Inflammatory macrophage treated with lipopolysaccharide for 1 hour (primary cell): ENCODE measurements around the gene KBTBD13.
A peak's percentile ranks its signal among the peaks of the same experiment; 100 is the strongest.

Experiments used
- DNase-seq, 2 donors: peaks; one replicate each; pipeline ENCODE4 v3.0.0-alpha.2; 2020 to 2022

The KBTBD13 gene

GRCh38 chr15:65052956-65053355 is 23.6 kb upstream of the KBTBD13 start:
- DNase-seq, result no peak

GRCh38 chr15:65054333-65055200 is 22.0 kb upstream of the KBTBD13 start:
- DNase-seq, result peak; percentile 40 to 82

- DNase-seq, result no peak
Measured at GRCh38 chr15:65055201-65055870, 21.2 kb upstream of the KBTBD13 start.

- DNase-seq, result no peak
Measured at GRCh38 chr15:65056106-65056505, 20.4 kb upstream of the KBTBD13 start.

GRCh38 chr15:65056868-65057548 is 19.5 kb upstream of the KBTBD13 start:
- DNase-seq, result no peak

- no peak for DNase-seq
Measured at GRCh38 chr15:65057549-65057940, 19.0 kb upstream of the KBTBD13 start.

GRCh38 chr15:65058394-65059368 is 17.9 kb upstream of the KBTBD13 start:
- no peak for DNase-seq

GRCh38 chr15:65059369-65059750 is 17.2 kb upstream of the KBTBD13 start:
- DNase-seq, result no peak

- DNase-seq, result no peak
Measured at GRCh38 chr15:65059931-65060596, 16.5 kb upstream of the KBTBD13 start.

- DNase-seq, result no peak
Measured at GRCh38 chr15:65060641-65061397, 15.7 kb upstream of the KBTBD13 start.

- DNase-seq, result no peak
Measured at GRCh38 chr15:65062061-65062460, 14.5 kb upstream of the KBTBD13 start.

- no peak for DNase-seq
Measured at GRCh38 chr15:65062726-65063125, 13.8 kb upstream of the KBTBD13 start.

GRCh38 chr15:65066001-65066634 is 10.4 kb upstream of the KBTBD13 start:
- no peak for DNase-seq

GRCh38 chr15:65066635-65067316 is 9.8 kb upstream of the KBTBD13 start:
- no peak for DNase-seq

- no peak for DNase-seq
Measured at GRCh38 chr15:65067317-65067644, 9.3 kb upstream of the KBTBD13 start.

GRCh38 chr15:65067645-65068402 is 8.7 kb upstream of the KBTBD13 start, which contains the start of gene RASL12:
TSS of gene RASL12 (minus strand) at chr15:65067991. CDS start at chr15:65067835, 156 bp downstream.
- DNase-seq, result no peak

- no peak for DNase-seq
Measured at GRCh38 chr15:65068403-65068788, 8.2 kb upstream of the KBTBD13 start.

GRCh38 chr15:65069179-65069578 is 7.4 kb upstream of the KBTBD13 start:
- DNase-seq, result peak in 1 of 2 donors; percentile 42
